Non-pigmented ciliary epithelial cell (primary cell): ENCODE data around the gene GYS1.

ENCODE experiments used
- DNase-seq: peaks from one replicate; pipeline ENCODE4 v3.0.0-alpha.2; 2010; ENCODE audit warnings: low read depth

Gene GYS1

DNA sequence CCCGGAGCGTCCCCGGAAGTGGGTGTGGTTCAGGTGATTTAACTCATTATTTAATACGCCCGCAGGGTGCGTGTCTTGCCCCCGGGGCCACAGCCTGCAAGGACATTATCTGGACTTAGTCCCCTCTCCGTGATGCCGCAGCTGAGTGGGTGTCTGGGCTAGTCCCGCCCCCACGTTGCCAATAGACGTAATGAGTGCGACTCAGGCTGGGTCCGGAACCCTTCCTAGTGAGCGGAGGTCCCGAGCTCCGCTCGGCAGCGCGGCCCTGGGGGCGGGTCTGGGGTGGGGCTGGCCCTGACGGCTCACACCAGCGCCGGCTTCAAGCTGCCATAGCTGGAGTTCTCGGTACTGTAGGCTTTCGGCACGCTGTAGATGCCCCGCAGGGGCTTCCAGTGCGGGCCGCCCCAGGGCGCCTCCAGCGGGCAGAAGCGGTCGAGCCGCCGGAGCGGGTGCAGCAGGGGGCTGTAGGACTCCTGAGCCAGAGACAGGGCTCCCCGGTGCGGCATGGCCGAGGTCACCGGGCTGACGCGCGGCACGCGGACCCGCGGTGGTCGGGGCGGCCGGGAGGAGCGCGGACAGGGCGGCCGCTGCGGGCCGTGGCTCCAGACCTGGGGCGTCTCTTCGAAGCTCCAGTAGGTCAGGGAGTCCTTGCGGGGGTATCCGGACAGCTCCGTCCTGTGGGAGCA, 24.7 kb upstream of the GYS1 start:
- no peak for DNase-seq

GRCh38 chr19:49017041-49017665, 24.0 kb upstream of the GYS1 start, which contains the start of gene LHB:
Gene LHB, minus strand, starts transcription at chr19:49017091. Its CDS starts 10 bp downstream, at chr19:49017081.
- DNase-seq, result no peak

DNA sequence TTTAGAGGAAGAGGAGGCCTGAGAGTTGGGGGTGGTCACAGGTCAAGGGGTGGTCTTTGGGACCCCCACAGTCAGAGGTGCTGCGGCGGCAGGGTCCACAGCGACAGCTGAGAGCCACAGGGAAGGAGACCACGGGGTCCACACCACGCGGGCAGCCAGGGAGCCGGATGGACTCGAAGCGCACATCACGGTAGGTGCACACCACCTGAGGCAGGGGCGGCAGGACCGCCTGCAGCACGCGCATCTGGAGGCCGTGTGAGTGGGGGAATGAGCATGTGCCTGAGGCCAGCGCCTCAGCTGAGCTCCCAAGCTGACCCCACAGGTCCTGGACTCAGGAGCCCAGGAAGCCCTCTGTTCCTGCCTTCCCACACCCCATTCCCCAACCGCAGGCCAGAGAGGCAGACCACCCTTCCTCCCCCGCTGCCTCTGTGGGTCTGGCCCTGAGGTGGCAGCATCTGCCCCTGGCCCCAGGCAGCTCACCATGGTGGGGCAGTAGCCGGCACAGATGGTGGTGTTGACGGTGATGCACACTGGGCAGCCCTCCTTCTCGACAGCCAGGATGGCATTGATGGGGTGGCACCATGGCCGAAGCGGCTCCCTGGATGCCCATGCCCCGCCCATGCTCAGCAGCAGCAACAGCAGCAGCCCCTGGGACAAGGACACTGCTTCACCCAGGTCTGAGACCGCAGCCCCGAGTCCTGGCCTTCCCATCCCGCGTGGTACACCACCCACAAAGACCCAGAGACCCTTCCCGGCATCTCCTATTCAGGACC, 23.1 kb upstream of the GYS1 start:
- no peak for DNase-seq

GRCh38 chr19:49014870-49015255, 21.8 kb upstream of the GYS1 start:
- no peak for DNase-seq

DNA sequence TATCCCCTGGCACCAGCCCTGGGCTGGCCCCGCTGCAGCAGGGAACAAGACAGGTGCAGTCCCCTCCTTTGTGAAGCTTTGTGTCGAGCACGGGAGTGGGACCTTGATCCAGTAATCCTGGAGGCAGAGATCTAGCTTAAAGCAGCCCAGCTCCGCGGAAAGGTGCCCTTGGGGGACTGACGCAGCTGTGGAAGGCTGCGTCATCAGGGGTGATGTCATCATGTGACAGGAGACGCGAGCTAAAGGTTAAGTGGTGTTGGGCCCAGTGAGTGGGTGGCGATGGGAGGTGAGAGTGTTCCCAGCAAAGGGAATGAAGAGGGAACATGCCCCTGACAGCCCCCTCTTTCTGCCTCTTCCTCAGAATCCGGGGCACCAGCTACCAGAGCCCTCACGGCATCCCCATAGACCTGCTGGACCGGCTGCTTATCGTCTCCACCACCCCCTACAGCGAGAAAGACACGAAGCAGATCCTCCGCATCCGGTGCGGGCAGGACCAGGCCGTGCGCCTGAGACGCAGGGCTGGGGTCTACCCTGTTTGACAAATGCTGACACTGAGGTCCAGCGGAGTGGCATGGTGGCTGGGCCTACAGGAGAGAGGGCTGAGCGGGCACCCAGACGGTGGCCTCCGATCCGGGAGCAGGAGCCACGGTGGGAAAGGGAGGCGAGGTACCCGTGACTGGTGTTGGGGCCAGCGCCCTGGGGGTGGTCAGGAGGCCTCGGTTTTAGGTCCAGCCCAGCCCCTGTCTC, 21.2 kb upstream of the GYS1 start:
- DNase-seq, result no peak

- DNase-seq, result no peak
Observed at GRCh38 chr19:49011194-49011593, 18.1 kb upstream of the GYS1 start.

- no peak for DNase-seq
Observed at GRCh38 chr19:49010453-49010852, 17.3 kb upstream of the GYS1 start.

- no peak for DNase-seq
Observed at GRCh38 chr19:49009828-49010227, 16.7 kb upstream of the GYS1 start.

DNA sequence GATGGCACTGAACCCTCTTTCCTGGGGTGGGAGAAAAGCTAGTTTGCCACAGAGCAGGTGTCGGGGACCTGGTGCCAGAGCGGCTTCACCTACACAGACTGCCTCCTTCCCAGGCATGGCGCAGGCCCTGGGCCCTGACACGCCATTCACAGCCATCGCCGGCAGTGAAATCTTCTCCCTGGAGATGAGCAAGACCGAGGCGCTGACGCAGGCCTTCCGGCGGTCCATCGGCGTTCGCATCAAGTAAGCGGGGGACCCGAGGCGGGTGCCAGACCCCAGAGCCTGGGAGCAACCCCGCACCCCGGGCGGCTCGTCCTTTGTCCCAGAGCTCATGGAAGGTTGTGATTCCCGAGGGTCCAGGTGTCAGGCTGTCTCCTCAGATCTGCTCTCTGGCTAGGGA, 13.8 kb upstream of the GYS1 start:
- no peak for DNase-seq

GRCh38 chr19:49004964-49005614, 12.0 kb upstream of the GYS1 start:
- no peak for DNase-seq

- no peak for DNase-seq
Observed at GRCh38 chr19:49004133-49004532, 11.0 kb upstream of the GYS1 start.

GRCh38 chr19:48999481-49000325, 6.6 kb upstream of the GYS1 start:
- no peak for DNase-seq

GRCh38 chr19:48997972-48998371, 4.9 kb upstream of the GYS1 start:
- no peak for DNase-seq

DNA sequence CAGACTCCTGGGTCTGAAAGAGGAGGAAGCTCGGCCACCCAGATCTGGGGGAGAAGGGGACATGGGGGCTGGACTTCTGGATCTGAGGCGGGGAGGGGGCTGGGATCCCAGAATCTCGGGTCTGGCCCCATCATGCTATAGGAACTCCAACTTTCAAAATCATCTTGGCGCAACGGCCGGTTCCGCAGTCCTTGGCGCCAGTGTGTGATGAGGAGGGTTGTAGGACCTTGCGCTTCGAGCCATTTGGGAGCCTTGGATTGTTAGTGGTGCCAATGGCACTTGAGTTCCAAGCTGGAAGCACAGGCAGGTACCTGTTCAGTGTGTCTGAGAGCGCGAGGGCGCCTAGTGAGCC, 902 bp upstream of the GYS1 start:
- DNase-seq, result no peak

GRCh38 chr19:48992581-48993174, 431 bp downstream of the GYS1 start:
- DNase-seq, result no peak

- DNase-seq, result no peak
Observed at GRCh38 chr19:48991873-48992580, 1.1 kb downstream of the GYS1 start.

GRCh38 chr19:48991011-48991609, 2.0 kb downstream of the GYS1 start:
- no peak for DNase-seq

GRCh38 chr19:48990400-48990799, 2.7 kb downstream of the GYS1 start:
- no peak for DNase-seq

- DNase-seq, result no peak
Observed at GRCh38 chr19:48989701-48990291, 3.3 kb downstream of the GYS1 start.
